ENCODE data around the gene IL16. TPM values are rescaled to one million over a fixed set of nuclear protein-coding genes. Genes with fewer than 3 reads are reported as not detected.

IL16 gene
- total RNA-seq, 2 donors from 2014 or later: 3.4 to 3.7 TPM

DNA sequence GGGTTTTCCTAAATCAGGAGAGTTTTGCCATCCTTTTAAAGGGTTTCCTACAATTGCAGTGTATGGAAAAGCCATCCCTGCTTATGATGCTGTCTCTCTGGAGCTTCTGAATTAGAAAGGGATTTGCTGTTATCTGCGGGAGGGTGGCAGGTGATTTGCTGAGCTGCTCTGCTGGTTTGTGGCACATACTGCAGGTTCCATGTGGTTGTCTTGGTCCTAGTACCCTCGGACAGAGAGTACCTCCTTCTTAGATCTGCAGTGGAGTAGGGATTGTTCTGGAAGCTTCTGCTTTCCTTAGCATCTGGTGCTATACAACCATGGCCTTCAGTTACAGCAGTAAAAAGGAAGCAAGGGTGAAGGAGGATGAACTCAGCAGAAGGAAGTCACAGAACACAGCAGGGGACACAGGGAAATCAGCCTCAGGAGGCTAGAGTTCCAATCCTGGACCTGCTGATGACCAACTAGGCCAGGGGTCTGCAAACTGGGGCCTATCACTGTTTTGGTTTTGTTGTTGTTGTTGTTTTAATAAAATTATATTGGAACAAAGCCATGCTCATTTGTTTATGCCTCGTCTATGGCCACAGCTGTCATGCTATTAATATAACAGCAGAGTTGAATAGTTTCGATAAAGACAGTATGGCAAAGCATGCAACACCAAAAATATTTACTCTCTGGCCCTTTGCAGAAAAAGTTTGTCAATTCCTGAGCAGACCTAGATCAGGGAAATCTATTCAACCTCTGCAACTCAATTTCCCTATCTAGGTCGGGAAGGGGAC is 87.8 kb downstream of the IL16 start:
- no peak overlapping the region for H3K4me3 ChIP-seq
- intact Hi-C loops (cut with DNase I): no loop called here
- H3K27me3 ChIP-seq: no peaks in the 10 kb centered on the region
- TF ChIP-seq, protein P1, sequence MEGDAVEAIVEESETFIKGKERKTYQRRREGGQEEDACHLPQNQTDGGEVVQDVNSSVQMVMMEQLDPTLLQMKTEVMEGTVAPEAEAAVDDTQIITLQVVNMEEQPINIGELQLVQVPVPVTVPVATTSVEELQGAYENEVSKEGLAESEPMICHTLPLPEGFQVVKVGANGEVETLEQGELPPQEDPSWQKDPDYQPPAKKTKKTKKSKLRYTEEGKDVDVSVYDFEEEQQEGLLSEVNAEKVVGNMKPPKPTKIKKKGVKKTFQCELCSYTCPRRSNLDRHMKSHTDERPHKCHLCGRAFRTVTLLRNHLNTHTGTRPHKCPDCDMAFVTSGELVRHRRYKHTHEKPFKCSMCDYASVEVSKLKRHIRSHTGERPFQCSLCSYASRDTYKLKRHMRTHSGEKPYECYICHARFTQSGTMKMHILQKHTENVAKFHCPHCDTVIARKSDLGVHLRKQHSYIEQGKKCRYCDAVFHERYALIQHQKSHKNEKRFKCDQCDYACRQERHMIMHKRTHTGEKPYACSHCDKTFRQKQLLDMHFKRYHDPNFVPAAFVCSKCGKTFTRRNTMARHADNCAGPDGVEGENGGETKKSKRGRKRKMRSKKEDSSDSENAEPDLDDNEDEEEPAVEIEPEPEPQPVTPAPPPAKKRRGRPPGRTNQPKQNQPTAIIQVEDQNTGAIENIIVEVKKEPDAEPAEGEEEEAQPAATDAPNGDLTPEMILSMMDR (IDR thresholded peaks at IDR 0.05): no peak
- no peaks in the 10 kb centered on the region for H3K36me3 ChIP-seq
- no peak overlapping the region for H3K27ac ChIP-seq
- no peaks in the 10 kb centered on the region for H3K9me3 ChIP-seq
- H3K9ac ChIP-seq (ENCODE audit: low read depth in 2 of 2, low read length in 2 of 2): no peak overlapping the region
- DNase-seq: no peak
- no peaks in the 10 kb centered on the region for H3K4me1 ChIP-seq

DNA sequence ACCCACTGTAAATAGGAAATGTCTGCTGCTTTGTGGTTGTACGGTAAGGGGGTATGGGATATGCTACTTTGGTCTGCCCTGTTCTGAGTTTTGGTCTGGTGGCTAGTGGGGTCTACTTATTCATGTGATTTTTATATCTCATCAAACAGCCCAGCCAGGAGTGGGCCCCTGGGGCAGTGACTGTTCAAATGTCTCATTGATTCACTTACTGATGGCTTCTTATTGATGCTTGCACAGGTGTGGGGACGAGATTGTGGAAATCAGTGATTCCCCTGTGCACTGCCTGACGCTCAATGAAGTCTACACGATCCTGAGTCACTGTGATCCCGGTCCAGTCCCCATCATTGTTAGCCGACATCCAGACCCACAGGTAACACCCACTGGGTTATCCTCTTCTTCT is 88.8 kb downstream of the IL16 start:
- Histone ChIP-seq H3K4me3 (no peak overlapping the region), H3K27ac (no peak overlapping the region), H3K9me3 (no peaks in the 10 kb centered on the region), H3K4me1 (no peaks in the 10 kb centered on the region), H3K9ac (ENCODE audit: low read depth in 2 of 2, low read length in 2 of 2) (no peak overlapping the region), H3K36me3 (no peaks in the 10 kb centered on the region), H3K27me3 (no peaks in the 10 kb centered on the region)
- intact Hi-C loops (cut with DNase I): no loop called here
- DNase-seq: no peak
- TF ChIP-seq, protein P1 (IDR thresholded peaks at IDR 0.05): no peak

DNA sequence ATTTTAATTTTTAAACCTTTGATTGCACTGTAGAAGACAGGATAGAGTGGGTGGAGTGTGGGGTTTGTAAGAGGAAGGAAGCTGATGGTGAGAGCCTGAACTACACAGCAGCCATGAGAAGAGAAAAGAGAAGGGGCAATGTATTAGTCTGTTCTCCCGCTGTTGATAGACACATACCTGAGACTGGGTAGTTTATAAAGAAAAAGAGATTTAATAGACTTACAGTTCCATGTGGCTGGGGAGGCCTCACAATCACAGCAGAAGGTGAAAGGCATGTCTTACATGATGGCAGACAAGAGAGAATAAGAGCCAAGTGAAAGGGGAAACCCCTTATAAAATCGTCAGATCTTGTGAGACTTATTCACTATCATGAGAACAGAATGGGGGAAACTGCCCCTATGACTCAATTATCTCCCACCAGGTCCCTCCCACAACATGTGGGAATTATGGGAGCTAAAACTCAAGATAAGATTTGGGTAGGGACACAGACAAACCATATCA is 90.0 kb downstream of the IL16 start:
- Histone ChIP-seq H3K4me1 (no peaks in the 10 kb centered on the region), H3K9me3 (no peaks in the 10 kb centered on the region), H3K9ac (ENCODE audit: low read depth in 2 of 2, low read length in 2 of 2) (no peak overlapping the region), H3K27ac (no peak overlapping the region), H3K4me3 (no peak overlapping the region), H3K27me3 (no peaks in the 10 kb centered on the region), H3K36me3 (no peaks in the 10 kb centered on the region)
- TF ChIP-seq, protein P1 (IDR thresholded peaks at IDR 0.05): no peak
- no peak for DNase-seq
- intact Hi-C loops (cut with DNase I): no loop called here

DNA sequence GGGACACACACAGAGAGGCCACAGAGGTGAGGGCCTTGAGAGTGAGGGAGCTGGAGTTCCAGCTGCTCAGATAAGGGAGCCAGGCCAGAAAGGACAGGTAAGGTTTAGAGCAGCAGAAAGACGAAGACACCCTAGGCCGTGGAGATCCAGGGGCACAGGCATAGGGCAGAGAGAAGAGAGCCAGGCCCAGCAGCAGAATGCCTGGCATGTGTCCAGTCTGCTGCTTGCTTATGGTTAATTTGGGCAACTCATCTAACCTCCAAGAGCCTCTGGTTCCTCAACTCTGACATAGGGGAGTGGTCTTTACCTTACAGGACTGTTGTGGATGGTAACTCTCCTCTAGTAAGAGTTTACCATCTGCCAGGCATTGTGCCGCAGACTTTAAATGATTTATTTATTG is 91.4 kb downstream of the IL16 start:
- intact Hi-C loops (cut with DNase I): no loop called here
- Histone ChIP-seq H3K9me3 (no peaks in the 10 kb centered on the region), H3K4me3 (no peak overlapping the region), H3K36me3 (no peaks in the 10 kb centered on the region), H3K4me1 (no peaks in the 10 kb centered on the region), H3K27me3 (no peaks in the 10 kb centered on the region), H3K27ac (no peak overlapping the region), H3K9ac (ENCODE audit: low read depth in 2 of 2, low read length in 2 of 2) (no peak overlapping the region)
- TF ChIP-seq, protein P1 (IDR thresholded peaks at IDR 0.05): no peak
- DNase-seq: no peak

- Histone ChIP-seq H3K9ac (ENCODE audit: low read depth in 2 of 2, low read length in 2 of 2) (no peak overlapping the region), H3K4me1 (no peaks in the 10 kb centered on the region), H3K27ac (no peak overlapping the region), H3K9me3 (no peaks in the 10 kb centered on the region), H3K27me3 (no peaks in the 10 kb centered on the region), H3K4me3 (no peak overlapping the region), H3K36me3 (no peaks in the 10 kb centered on the region)
- intact Hi-C loops (cut with DNase I): no loop called here
- no peak for DNase-seq
- TF ChIP-seq, protein P1 (IDR thresholded peaks at IDR 0.05): no peak
Measured at GRCh38 chr15:81288616-81289015, 91.9 kb downstream of the IL16 start.
